ENCODE results near the gene GOLGA6L7. TPM values are rescaled to one million over a fixed set of nuclear protein-coding genes. Genes with fewer than 3 reads are reported as not detected.
"Not testable (repeated sequence)": the region's sequence is repeated elsewhere in the genome, so short reads cannot be mapped to it uniquely, and the experiment has no call there.

GOLGA6L7 gene
- total RNA-seq, 8 experiments from 2014 or later = 0.21 to 1.4 (median 0.46) TPM; not detected in 3

- not testable (repeated sequence) for ATAC-seq (replicated peaks in 6 of 8)
- WGBS, 10 experiments = no CpG with 5 or more reads among the region's 3 CpGs
Observed at GRCh38 chr15:28819930-28820295, 28.5 kb downstream of the GOLGA6L7 start.

GRCh38 chr15:28819019-28819929 lies 29.2 kb downstream of the GOLGA6L7 start:
- H3K27ac ChIP-seq; in situ Hi-C loops (cut with MboI; ENCODE audit: low pct_unique_long_range_greater_than_20kb in 2 of 9, low sequenced_read_pairs in 9 of 9, unreplicated experiment in 9 of 9): not testable (repeated sequence)

More at GRCh38 chr15:28819930-28820295, 28.5 kb downstream of the GOLGA6L7 start:
- in situ Hi-C loops (cut with MboI; ENCODE audit: low pct_unique_long_range_greater_than_20kb in 2 of 9, low sequenced_read_pairs in 9 of 9, unreplicated experiment in 9 of 9); H3K4me1 ChIP-seq (replicated peaks in 1 of 2); H3K4me3 ChIP-seq; H3K27ac ChIP-seq: not testable (repeated sequence)

GRCh38 chr15:28818168-28818567 lies 30.3 kb downstream of the GOLGA6L7 start:
- H3K4me3 ChIP-seq; H3K27ac ChIP-seq; H3K4me1 ChIP-seq (replicated peaks in 1 of 2); ATAC-seq (replicated peaks in 6 of 8); in situ Hi-C loops (cut with MboI; ENCODE audit: low pct_unique_long_range_greater_than_20kb in 2 of 9, low sequenced_read_pairs in 9 of 9, unreplicated experiment in 9 of 9): not testable (repeated sequence)
- no CpG with 5 or more reads among the region's 3 CpGs for WGBS, 10 experiments

More at GRCh38 chr15:28819019-28819929, 29.2 kb downstream of the GOLGA6L7 start:
- not testable (repeated sequence) for H3K4me3 ChIP-seq; H3K4me1 ChIP-seq (replicated peaks in 1 of 2)
- peak in 5 of 8 experiments; percentile 41 to 85 (median 54) for ATAC-seq (replicated peaks in 6 of 8)
- WGBS, 10 experiments = 0 to 80% (median 51%) methylated on average over 1 to 4 of the region's 15 CpGs; no CpG with 5 or more reads in 6 of the 10 experiments

GRCh38 chr15:28814059-28814458 lies 34.4 kb downstream of the GOLGA6L7 start:
- ATAC-seq (replicated peaks in 6 of 8); H3K27ac ChIP-seq; H3K4me3 ChIP-seq; in situ Hi-C loops (cut with MboI; ENCODE audit: low pct_unique_long_range_greater_than_20kb in 2 of 9, low sequenced_read_pairs in 9 of 9, unreplicated experiment in 9 of 9); H3K4me1 ChIP-seq (replicated peaks in 1 of 2): not testable (repeated sequence)

GRCh38 chr15:28813392-28813791 lies 35.1 kb downstream of the GOLGA6L7 start:
- no CpG with 5 or more reads among the region's 2 CpGs for WGBS, 10 experiments
- H3K4me1 ChIP-seq (replicated peaks in 1 of 2); in situ Hi-C loops (cut with MboI; ENCODE audit: low pct_unique_long_range_greater_than_20kb in 2 of 9, low sequenced_read_pairs in 9 of 9, unreplicated experiment in 9 of 9); H3K4me3 ChIP-seq; H3K27ac ChIP-seq: not testable (repeated sequence)
- ATAC-seq (replicated peaks in 6 of 8) = peak in 1 of 8 experiments; percentile 23

GRCh38 chr15:28811852-28812550 lies 36.4 kb downstream of the GOLGA6L7 start:
- peak in 1 of 8 experiments; percentile 81 for ATAC-seq (replicated peaks in 6 of 8)
- H3K27ac ChIP-seq; in situ Hi-C loops (cut with MboI; ENCODE audit: low pct_unique_long_range_greater_than_20kb in 2 of 9, low sequenced_read_pairs in 9 of 9, unreplicated experiment in 9 of 9); H3K4me1 ChIP-seq (replicated peaks in 1 of 2); H3K4me3 ChIP-seq: not testable (repeated sequence)
- 0 to 79% (median 61%) methylated on average over 1 to 3 of the region's 4 CpGs; no CpG with 5 or more reads in 4 of the 10 experiments for WGBS, 10 experiments

DNA sequence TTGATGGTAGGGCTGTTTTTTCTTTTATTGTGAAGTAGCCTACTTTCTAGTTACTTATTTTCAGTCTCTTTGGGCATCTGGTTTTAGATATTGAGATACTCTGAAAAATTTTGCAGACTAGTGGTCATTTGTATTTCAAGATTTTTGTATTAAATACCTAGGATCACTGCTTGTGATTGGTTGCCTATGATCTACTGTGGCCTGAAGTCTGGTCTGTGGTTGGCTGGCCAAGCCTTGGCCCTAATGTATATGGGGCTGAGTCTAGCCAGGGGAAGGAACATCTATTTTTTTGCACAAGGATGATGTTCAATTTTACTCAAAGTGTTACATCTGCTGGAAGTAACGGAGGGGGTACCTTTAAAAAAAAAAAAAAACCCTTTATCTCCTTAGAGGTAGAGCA lies 38.0 kb downstream of the GOLGA6L7 start:
- 100% methylated on average over 1 of the region's 1 CpG; no CpG with 5 or more reads in 8 of the 10 experiments for WGBS, 10 experiments
- in situ Hi-C loops (cut with MboI; ENCODE audit: low pct_unique_long_range_greater_than_20kb in 2 of 9, low sequenced_read_pairs in 9 of 9, unreplicated experiment in 9 of 9); H3K4me1 ChIP-seq (replicated peaks in 1 of 2); H3K4me3 ChIP-seq; H3K27ac ChIP-seq; ATAC-seq (replicated peaks in 6 of 8): not testable (repeated sequence)

DNA sequence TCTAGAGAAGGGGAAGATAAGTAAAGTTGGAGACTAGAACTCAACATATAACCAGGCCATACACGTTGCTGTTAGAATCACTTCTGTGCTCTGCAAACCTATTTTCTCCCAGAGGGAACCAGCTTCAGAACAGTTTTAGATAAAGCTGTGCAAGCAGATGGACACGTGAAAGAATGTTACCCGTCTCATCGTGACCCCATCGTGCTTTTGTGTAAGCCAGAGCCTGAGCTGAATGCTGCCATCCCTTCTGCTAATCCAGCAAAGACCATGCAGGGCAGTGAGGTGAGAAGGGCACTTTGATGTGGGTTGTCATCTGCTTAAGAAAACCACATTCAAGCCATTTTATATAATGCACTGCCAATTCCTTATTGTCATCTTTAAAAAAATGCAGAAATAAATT lies 40.3 kb downstream of the GOLGA6L7 start:
- H3K4me1 ChIP-seq (replicated peaks in 1 of 2); H3K27ac ChIP-seq; H3K4me3 ChIP-seq; in situ Hi-C loops (cut with MboI; ENCODE audit: low pct_unique_long_range_greater_than_20kb in 2 of 9, low sequenced_read_pairs in 9 of 9, unreplicated experiment in 9 of 9): not testable (repeated sequence)
- no CpG with 5 or more reads among the region's 5 CpGs for WGBS, 10 experiments
- ATAC-seq (replicated peaks in 6 of 8) = peak in 1 of 8 experiments; percentile 61

DNA sequence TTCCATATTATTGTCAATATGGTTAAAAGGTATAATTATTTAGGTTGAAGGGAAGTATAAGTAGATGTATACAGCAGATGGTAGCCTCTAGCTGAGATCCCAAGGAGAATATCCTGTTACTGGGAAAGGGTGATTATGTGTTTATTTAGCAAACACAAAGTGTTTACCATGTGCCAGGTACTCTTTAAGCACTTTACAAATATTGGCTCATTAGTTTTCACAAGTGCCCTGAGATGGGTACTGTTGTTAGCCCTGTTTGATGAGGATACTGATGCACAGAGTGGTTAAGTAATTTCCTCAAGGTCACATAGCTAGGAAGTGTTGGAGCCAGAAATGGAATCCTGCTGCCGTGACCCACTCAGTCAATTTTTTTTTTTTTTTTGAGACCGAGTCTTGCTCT lies 48.1 kb downstream of the GOLGA6L7 start:
- WGBS, 10 experiments = no CpG with 5 or more reads among the region's 2 CpGs
- H3K27ac ChIP-seq; ATAC-seq (replicated peaks in 6 of 8); H3K4me3 ChIP-seq; H3K4me1 ChIP-seq (replicated peaks in 1 of 2); in situ Hi-C loops (cut with MboI; ENCODE audit: low pct_unique_long_range_greater_than_20kb in 2 of 9, low sequenced_read_pairs in 9 of 9, unreplicated experiment in 9 of 9): not testable (repeated sequence)

DNA sequence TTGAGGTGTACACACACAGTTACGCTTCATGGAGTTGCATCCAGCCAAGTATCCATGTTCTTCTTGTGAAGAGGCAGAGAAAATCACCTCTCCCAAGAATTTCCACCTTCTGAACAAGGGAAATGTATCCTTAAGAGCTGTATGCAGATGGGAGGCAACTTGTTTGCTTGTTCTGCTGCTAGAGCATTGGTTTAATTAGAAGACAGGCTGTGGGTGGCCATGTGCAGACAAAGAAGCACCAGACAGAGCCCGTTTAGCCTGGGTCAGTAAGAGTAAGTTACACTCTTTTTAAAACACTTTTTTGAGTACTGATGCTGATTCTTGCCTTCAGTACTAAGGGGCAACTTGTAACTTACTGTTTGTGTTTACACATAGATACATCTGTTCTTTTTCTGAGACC lies 50.2 kb downstream of the GOLGA6L7 start:
- H3K4me1 ChIP-seq (replicated peaks in 1 of 2); H3K4me3 ChIP-seq; in situ Hi-C loops (cut with MboI; ENCODE audit: low pct_unique_long_range_greater_than_20kb in 2 of 9, low sequenced_read_pairs in 9 of 9, unreplicated experiment in 9 of 9); ATAC-seq (replicated peaks in 6 of 8); H3K27ac ChIP-seq: not testable (repeated sequence)
- 71 to 100% (median 78%) methylated on average over 1 of the region's 2 CpGs; no CpG with 5 or more reads in 5 of the 10 experiments for WGBS, 10 experiments

GRCh38 chr15:28794231-28794630 lies 54.2 kb downstream of the GOLGA6L7 start:
- ATAC-seq (replicated peaks in 6 of 8); H3K4me1 ChIP-seq (replicated peaks in 1 of 2); H3K4me3 ChIP-seq; H3K27ac ChIP-seq; in situ Hi-C loops (cut with MboI; ENCODE audit: low pct_unique_long_range_greater_than_20kb in 2 of 9, low sequenced_read_pairs in 9 of 9, unreplicated experiment in 9 of 9): not testable (repeated sequence)
- WGBS, 10 experiments = 0 to 90% (median 60%) methylated on average over 1 to 2 of the region's 3 CpGs; no CpG with 5 or more reads in 6 of the 10 experiments
